Mucosa of stomach (tissue), 1 donor: ENCODE measurements around the gene DNAH9.

Experiments
- H3K27me3 ChIP-seq: one replicate; pipeline ENCODE4 v1.7.0; 2013; ENCODE audit warnings: mild to moderate bottlenecking, low read length; ENCODE audit not compliant: control insufficient read depth, insufficient read depth
- H3K36me3 ChIP-seq: one replicate; pipeline ENCODE4 v1.7.0; 2013; ENCODE audit warnings: low read length; ENCODE audit not compliant: control insufficient read depth, insufficient read depth
- H3K4me1 ChIP-seq: one replicate; pipeline ENCODE4 v1.7.0; 2013; ENCODE audit warnings: mild to moderate bottlenecking, low read length; ENCODE audit not compliant: control insufficient read depth, insufficient read depth
- H3K4me3 ChIP-seq: one replicate; pipeline ENCODE4 v1.7.0; 2013; ENCODE audit warnings: low read length
- H3K9ac ChIP-seq: one replicate; pipeline ENCODE4 v1.7.0; 2013; ENCODE audit warnings: mild to moderate bottlenecking, low read length, moderate library complexity
- H3K9me3 ChIP-seq: one replicate; pipeline ENCODE4 v1.7.0; 2013; ENCODE audit warnings: mild to moderate bottlenecking, low read length, moderate library complexity; ENCODE audit not compliant: control insufficient read depth
- donor health status: Pancreatic carcinoma.

The DNAH9 gene

GRCh38 chr17:11564589-11565380 is 33.5 kb upstream of the DNAH9 start:
- H3K4me3 ChIP-seq, result no peak overlapping the region
- no peaks in the 10 kb centered on the region for H3K9me3 ChIP-seq
- H3K36me3 ChIP-seq, result no peaks in the 10 kb centered on the region
- H3K9ac ChIP-seq, result no peak overlapping the region
- H3K4me1 ChIP-seq, result no peaks in the 10 kb centered on the region
- H3K27me3 ChIP-seq, result no peaks in the 10 kb centered on the region

GRCh38 chr17:11565591-11565990 is 32.7 kb upstream of the DNAH9 start:
- no peaks in the 10 kb centered on the region for H3K36me3 ChIP-seq
- H3K4me1 ChIP-seq, result no peaks in the 10 kb centered on the region
- H3K4me3 ChIP-seq, result no peak overlapping the region
- H3K9ac ChIP-seq, result no peak overlapping the region
- no peaks in the 10 kb centered on the region for H3K9me3 ChIP-seq
- no peaks in the 10 kb centered on the region for H3K27me3 ChIP-seq

GRCh38 chr17:11578998-11579397 is 19.3 kb upstream of the DNAH9 start:
- no peaks in the 10 kb centered on the region for H3K27me3 ChIP-seq
- no peak overlapping the region for H3K9ac ChIP-seq
- H3K36me3 ChIP-seq, result no peaks in the 10 kb centered on the region
- H3K4me3 ChIP-seq, result no peak overlapping the region
- no peaks in the 10 kb centered on the region for H3K9me3 ChIP-seq
- no peaks in the 10 kb centered on the region for H3K4me1 ChIP-seq

- H3K9me3 ChIP-seq, result no peaks in the 10 kb centered on the region
- no peak overlapping the region for H3K4me3 ChIP-seq
- H3K27me3 ChIP-seq, result no peaks in the 10 kb centered on the region
- H3K4me1 ChIP-seq, result no peaks in the 10 kb centered on the region
- H3K9ac ChIP-seq, result no peak overlapping the region
- no peaks in the 10 kb centered on the region for H3K36me3 ChIP-seq
Observed at GRCh38 chr17:11580677-11581076, 17.6 kb upstream of the DNAH9 start.

GRCh38 chr17:11582217-11582616 is 16.1 kb upstream of the DNAH9 start:
- H3K27me3 ChIP-seq, result no peaks in the 10 kb centered on the region
- no peaks in the 10 kb centered on the region for H3K36me3 ChIP-seq
- no peak overlapping the region for H3K4me3 ChIP-seq
- no peaks in the 10 kb centered on the region for H3K9me3 ChIP-seq
- no peak overlapping the region for H3K9ac ChIP-seq
- no peaks in the 10 kb centered on the region for H3K4me1 ChIP-seq

GRCh38 chr17:11583306-11583992 is 14.8 kb upstream of the DNAH9 start:
- H3K36me3 ChIP-seq, result no peaks in the 10 kb centered on the region
- no peaks in the 10 kb centered on the region for H3K4me1 ChIP-seq
- no peaks in the 10 kb centered on the region for H3K27me3 ChIP-seq
- H3K9me3 ChIP-seq, result no peaks in the 10 kb centered on the region
- H3K4me3 ChIP-seq, result no peak overlapping the region
- H3K9ac ChIP-seq, result no peak overlapping the region

- Histone ChIP-seq H3K9me3 (no peaks in the 10 kb centered on the region), H3K36me3 (no peaks in the 10 kb centered on the region), H3K4me1 (no peaks in the 10 kb centered on the region), H3K4me3 (no peak overlapping the region), H3K9ac (no peak overlapping the region), H3K27me3 (no peaks in the 10 kb centered on the region)
Observed at GRCh38 chr17:11589716-11590115, 8.6 kb upstream of the DNAH9 start.

GRCh38 chr17:11601661-11602060 is 3.4 kb downstream of the DNAH9 start:
- Histone ChIP-seq H3K9ac (no peak overlapping the region), H3K9me3 (no peaks in the 10 kb centered on the region), H3K4me3 (no peak overlapping the region), H3K4me1 (no peaks in the 10 kb centered on the region), H3K36me3 (no peaks in the 10 kb centered on the region), H3K27me3 (no peaks in the 10 kb centered on the region)

GRCh38 chr17:11608396-11608795 is 10.1 kb downstream of the DNAH9 start:
- no peaks in the 10 kb centered on the region for H3K4me1 ChIP-seq
- H3K9me3 ChIP-seq, result no peaks in the 10 kb centered on the region
- no peak overlapping the region for H3K9ac ChIP-seq
- H3K4me3 ChIP-seq, result no peak overlapping the region
- H3K36me3 ChIP-seq, result no peaks in the 10 kb centered on the region
- H3K27me3 ChIP-seq, result no peaks in the 10 kb centered on the region

- Histone ChIP-seq H3K4me3 (no peak overlapping the region), H3K9me3 (no peaks in the 10 kb centered on the region), H3K4me1 (no peaks in the 10 kb centered on the region), H3K9ac (no peak overlapping the region), H3K36me3 (no peaks in the 10 kb centered on the region), H3K27me3 (no peaks in the 10 kb centered on the region)
Observed at GRCh38 chr17:11610999-11611566, 12.8 kb downstream of the DNAH9 start.

- Histone ChIP-seq H3K9me3 (no peaks in the 10 kb centered on the region), H3K9ac (no peak overlapping the region), H3K4me3 (no peak overlapping the region), H3K36me3 (no peaks in the 10 kb centered on the region), H3K4me1 (no peaks in the 10 kb centered on the region), H3K27me3 (no peaks in the 10 kb centered on the region)
Observed at GRCh38 chr17:11612956-11613355, 14.7 kb downstream of the DNAH9 start.

GRCh38 chr17:11618861-11619566 is 20.7 kb downstream of the DNAH9 start:
- H3K9me3 ChIP-seq, result no peaks in the 10 kb centered on the region
- no peak overlapping the region for H3K9ac ChIP-seq
- no peak overlapping the region for H3K4me3 ChIP-seq
- no peaks in the 10 kb centered on the region for H3K4me1 ChIP-seq
- H3K27me3 ChIP-seq, result no peaks in the 10 kb centered on the region
- H3K36me3 ChIP-seq, result no peaks in the 10 kb centered on the region
